Measurements from ENCODE around the gene ADAM23.

Gene ADAM23

GRCh38 chr2:206488623-206489022, 45.3 kb downstream of the ADAM23 start:
- no peak for DNase-seq (ENCODE audit: low read depth in 4 of 4, low spot score in 1 of 4)

- no peak for DNase-seq (ENCODE audit: low read depth in 4 of 4, low spot score in 1 of 4)
These were observed 50.7 kb downstream of the ADAM23 start for GRCh38 chr2:206494061-206494460.

- DNase-seq (ENCODE audit: low read depth in 4 of 4, low spot score in 1 of 4), result no peak
These were observed 59.4 kb downstream of the ADAM23 start for GRCh38 chr2:206502729-206503128.

DNA sequence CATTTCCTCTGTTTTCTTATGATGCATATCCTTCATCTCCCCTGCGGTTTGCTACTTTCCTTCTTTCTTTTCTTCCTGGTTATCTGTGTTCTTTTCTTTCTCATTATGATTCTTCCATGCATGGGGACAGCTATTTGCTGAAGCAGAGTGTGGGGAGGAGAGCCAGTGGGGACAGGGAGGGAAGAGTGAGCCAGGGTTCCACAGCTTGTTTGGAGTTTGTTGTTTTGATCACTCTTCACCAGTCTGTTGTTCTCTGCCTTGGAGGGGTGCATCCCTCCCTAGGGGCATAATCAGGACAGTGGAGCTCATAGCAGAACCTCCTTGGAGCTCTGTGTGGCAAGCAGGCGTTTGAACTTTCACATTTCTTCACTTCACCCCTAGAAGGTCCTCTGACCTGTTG, 68.0 kb downstream of the ADAM23 start:
- DNase-seq (ENCODE audit: low read depth in 4 of 4, low spot score in 1 of 4), result no peak

- no peak for DNase-seq (ENCODE audit: low read depth in 4 of 4, low spot score in 1 of 4)
These were observed 69.7 kb downstream of the ADAM23 start for GRCh38 chr2:206512999-206513398.

GRCh38 chr2:206515580-206515979, 72.2 kb downstream of the ADAM23 start:
- DNase-seq (ENCODE audit: low read depth in 4 of 4, low spot score in 1 of 4), result no peak

GRCh38 chr2:206518997-206519396, 75.7 kb downstream of the ADAM23 start:
- DNase-seq (ENCODE audit: low read depth in 4 of 4, low spot score in 1 of 4), result no peak

- no peak for DNase-seq (ENCODE audit: low read depth in 4 of 4, low spot score in 1 of 4)
These were observed 77.1 kb downstream of the ADAM23 start for GRCh38 chr2:206520450-206520849.

DNA sequence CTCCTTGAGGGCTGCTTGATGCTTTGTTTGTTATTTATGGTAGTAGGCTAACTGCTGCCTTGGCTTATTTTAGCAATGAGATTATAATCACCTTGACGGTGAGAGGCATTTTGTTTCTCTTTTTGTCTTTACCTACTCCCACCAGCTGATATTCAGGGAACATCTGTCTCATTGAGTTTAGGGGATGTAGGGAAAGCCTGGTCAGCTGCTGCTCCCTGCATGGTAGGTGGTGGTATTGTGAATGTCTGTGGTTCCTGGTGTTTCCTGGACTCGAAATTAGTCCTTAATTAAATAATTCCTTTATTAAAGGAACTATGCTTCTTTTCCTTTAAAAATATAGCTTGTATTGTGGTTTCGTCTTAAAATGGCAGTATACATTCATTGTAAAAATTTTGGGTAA, 77.8 kb downstream of the ADAM23 start:
- no peak for DNase-seq (ENCODE audit: low read depth in 4 of 4, low spot score in 1 of 4)

DNA sequence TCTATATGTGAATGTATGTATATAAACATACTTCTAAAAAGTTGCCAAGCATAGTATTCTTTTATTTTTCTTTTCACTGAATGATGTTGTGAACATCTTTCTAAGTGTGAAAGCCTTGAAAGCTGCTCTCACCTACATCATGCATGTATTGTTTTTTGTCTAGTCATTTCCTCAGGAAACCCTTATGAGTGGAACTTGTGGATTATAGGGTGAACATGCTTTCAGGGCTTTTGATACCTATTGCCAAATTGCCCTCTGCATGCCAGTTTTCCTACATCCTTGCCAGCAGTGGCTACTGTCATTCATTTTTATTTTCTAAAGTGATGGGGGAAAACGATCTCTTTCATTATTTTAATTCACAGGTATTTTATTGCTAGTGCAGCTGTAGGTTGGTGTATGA, 78.3 kb downstream of the ADAM23 start:
- DNase-seq (ENCODE audit: low read depth in 4 of 4, low spot score in 1 of 4), result no peak

DNA sequence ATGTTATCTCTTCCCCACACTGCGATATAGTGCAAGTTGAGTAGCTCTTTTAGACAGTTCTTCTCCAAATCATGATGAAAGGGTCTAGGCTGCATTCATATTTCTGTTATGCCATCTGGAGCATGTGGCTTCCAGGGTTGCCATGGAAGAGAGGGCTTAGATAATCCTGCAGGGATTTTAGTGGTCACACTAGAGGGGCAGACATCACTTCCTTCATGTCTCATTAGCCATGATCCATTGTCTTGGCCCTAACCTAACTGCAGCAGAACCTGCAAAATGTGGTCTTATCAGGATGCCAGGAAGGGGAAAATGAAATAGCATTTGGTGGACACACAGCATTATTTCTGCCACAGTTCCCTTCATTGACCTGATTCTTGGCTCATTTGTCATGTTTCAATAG, 83.1 kb downstream of the ADAM23 start:
- DNase-seq (ENCODE audit: low read depth in 4 of 4, low spot score in 1 of 4), result no peak

- no peak for DNase-seq (ENCODE audit: low read depth in 4 of 4, low spot score in 1 of 4)
These were observed 83.8 kb downstream of the ADAM23 start for GRCh38 chr2:206527153-206527552.

DNA sequence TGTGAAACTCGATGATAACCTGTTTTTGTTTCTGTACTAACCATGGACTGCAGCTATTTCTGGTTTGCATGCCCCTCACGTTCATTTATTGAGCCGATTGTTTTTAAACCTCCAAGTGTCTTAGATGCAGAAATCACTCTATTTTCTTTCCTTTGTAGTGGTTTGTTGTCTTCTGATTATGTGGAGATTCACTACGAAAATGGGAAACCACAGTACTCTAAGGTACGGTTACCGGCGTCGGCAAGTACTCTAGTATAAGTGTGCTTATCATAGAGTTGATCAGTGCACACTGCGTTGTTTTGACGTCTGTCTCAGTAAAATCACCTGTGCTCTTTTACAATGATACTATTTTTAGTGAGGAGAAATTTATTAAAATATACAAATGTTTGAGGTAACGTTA, 87.4 kb downstream of the ADAM23 start:
- DNase-seq (ENCODE audit: low read depth in 4 of 4, low spot score in 1 of 4), result no peak

DNA sequence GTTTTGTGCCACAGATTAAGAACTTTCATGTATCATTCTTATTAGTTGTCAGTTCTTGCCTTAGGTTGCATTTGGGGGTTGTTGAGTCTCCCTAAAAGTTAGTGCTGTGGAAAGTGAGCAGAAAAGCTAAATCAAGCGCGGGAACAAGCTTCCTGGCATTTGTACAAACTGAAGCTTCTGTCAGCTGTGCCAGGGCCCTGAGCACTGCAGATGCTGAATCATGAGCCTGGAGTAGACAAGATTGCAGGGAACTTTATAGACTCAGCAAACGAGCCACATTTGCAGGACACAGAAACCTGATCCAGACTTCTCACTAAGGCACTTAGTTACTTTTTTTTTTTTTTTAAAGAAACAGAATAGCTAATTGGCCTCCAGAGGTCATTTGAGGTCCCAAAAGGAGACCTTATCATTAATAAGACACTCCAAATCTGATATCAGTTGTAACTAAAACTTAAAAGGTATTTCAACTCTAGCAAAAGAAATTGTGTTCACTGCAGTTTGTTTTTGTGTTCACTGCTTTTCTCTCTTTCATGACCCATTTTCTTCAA, 88.7 kb downstream of the ADAM23 start:
- no peak for DNase-seq (ENCODE audit: low read depth in 4 of 4, low spot score in 1 of 4)

- no peak for DNase-seq (ENCODE audit: low read depth in 4 of 4, low spot score in 1 of 4)
These were observed 90.6 kb downstream of the ADAM23 start for GRCh38 chr2:206533977-206534376.

- DNase-seq (ENCODE audit: low read depth in 4 of 4, low spot score in 1 of 4), result no peak
These were observed 92.1 kb downstream of the ADAM23 start for GRCh38 chr2:206535260-206535986.

DNA sequence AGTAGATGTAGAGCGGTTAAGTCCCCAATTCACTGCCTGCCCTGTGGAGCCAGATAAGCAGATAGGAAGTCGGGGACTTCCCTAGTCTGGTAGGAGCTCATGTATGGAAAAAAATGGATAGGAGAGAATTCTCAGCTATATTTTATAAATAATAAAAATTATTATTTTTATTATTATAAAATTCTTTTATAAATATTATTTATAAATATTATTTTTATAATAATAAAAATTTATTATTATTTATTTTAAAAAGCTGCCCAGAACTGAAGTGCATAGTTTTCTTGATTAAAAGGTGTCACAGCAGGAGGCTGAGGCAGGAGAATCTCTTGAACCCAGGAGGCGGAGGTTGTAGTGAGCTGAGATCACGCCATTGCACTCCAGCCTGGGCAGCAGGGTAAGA, 97.4 kb downstream of the ADAM23 start:
- DNase-seq (ENCODE audit: low read depth in 4 of 4, low spot score in 1 of 4), result no peak

GRCh38 chr2:206543073-206543472, 99.7 kb downstream of the ADAM23 start:
- DNase-seq (ENCODE audit: low read depth in 4 of 4, low spot score in 1 of 4), result no peak

- no peak for DNase-seq (ENCODE audit: low read depth in 4 of 4, low spot score in 1 of 4)
These were observed 105.1 kb downstream of the ADAM23 start for GRCh38 chr2:206548383-206548782.

GRCh38 chr2:206555721-206556120, 112.4 kb downstream of the ADAM23 start:
- DNase-seq (ENCODE audit: low read depth in 4 of 4, low spot score in 1 of 4), result no peak

DNA sequence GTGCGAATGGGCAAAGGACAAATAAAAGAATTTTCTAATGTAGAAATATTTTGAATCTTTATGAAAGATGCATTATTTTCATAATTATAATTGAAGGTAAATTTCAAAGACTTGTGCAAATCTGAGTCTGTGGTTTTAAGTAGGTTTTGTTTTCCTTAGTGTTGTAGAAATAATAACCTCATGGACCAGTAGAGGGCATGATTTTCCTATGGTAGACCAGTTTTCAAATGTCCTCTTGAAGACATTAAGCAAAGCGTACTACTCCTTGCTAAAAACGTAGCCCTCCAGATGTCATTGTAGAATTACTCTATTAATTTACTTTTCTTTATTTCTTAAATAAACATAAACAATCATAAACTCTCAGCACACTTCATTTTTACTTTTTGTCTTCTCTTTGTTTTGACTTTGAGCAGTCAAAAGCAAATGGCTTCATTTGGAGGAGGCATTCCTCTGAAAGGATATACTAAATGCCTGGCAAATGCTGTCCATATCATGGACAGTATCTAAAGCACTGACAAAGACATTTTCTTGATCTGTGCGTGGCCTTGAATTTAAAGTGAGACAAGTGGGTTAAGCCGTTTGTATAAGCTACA, 113.1 kb downstream of the ADAM23 start:
- no peak for DNase-seq (ENCODE audit: low read depth in 4 of 4, low spot score in 1 of 4)

DNA sequence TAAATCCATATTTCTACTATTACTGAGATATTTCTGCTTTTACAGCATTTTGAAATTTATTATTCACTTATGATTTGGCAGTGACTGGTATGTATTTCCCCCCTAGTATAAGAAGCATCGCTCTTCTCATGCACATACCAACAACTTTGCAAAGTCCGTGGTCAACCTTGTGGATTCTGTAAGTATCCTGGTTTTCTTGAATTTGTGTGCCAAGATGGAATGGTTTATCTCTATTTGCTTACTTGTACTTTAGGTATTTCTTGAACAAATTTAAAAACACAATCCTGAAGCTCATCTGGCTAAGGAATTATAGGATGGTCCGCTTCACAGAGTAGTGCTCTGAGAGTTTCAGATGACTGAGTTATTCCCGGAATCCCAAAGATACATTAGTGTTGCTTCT, 114.0 kb downstream of the ADAM23 start:
- no peak for DNase-seq (ENCODE audit: low read depth in 4 of 4, low spot score in 1 of 4)

DNA sequence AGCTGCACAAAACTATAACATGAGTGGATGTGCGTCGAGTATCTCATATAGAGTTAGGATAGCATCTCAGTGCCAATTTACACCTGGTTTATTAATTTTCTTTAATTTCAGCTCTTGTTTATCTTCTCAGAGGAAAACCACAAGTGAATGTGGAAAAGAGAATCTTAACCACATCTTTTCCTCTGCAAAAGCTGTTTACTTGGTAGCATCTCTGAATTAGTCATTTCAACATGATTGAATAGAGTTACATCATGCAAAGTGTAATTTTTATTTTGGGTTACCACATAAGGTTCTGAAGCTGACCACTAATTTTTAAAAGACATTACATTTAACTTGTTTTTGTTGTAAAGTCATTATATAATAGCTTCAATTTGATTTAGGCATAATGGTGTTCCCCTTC, 115.2 kb downstream of the ADAM23 start:
- DNase-seq (ENCODE audit: low read depth in 4 of 4, low spot score in 1 of 4), result no peak

Measured in stimulated activated CD4-positive, alpha-beta T cell treated with anti-CD3 and anti-CD28 coated beads, Interleukin-1b, Interleukin-23, amount 100 ng/mL, for 24 hours (primary cell).